Embryonic facial prominence (tissue), 1 donor: Measurements from ENCODE around the gene ZNF587B.
A peak's percentile ranks its signal among the peaks of the same experiment; 100 is the strongest.
"Not testable (repeated sequence)": the region's sequence is repeated elsewhere in the genome, so short reads cannot be mapped to it uniquely, and the experiment has no call there.

ENCODE experiments used
- DNase-seq: peaks from one replicate; pipeline ENCODE4 v3.0.0-alpha.2; 2016; ENCODE audit errors: extremely low spot score

Gene ZNF587B

DNA sequence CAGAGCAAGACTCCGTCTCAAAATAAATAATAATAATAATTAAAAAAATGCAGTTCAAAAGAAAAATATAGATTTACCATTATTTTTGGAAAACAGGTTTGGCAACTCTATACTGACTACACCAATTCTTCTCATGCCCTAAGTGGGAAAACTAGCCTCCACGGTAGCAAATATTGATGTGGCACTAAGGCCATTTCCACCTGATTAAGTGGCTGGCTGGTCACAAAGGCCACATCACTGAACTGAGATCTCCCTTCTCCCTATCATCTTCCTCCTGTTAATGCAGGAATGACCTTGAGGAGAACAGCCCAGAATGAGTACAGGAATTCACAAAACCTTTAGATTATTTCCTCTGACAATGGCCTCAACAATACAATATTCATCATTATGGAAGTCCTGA lies 40.1 kb downstream of the ZNF587B start:
- DNase-seq: no peak

DNA sequence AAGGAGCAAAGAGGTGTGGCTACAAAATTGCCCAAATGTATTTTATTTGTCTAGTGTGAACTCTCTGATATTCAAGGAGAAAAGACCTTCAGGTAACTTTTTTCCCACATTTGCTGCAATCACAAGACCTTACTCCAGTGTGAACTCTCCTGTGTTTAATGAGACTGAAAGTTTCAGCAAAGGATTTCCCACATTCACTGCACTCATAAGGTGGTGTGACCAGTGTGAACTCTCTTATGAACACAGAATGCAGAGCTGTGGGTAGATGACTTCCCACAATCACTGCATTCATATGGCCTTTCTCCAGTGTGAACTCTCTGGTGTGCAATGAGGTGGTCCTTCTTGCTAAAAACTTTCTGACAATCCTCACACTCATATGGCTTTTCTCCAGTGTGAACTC lies 42.4 kb downstream of the ZNF587B start:
- no peak for DNase-seq

DNA sequence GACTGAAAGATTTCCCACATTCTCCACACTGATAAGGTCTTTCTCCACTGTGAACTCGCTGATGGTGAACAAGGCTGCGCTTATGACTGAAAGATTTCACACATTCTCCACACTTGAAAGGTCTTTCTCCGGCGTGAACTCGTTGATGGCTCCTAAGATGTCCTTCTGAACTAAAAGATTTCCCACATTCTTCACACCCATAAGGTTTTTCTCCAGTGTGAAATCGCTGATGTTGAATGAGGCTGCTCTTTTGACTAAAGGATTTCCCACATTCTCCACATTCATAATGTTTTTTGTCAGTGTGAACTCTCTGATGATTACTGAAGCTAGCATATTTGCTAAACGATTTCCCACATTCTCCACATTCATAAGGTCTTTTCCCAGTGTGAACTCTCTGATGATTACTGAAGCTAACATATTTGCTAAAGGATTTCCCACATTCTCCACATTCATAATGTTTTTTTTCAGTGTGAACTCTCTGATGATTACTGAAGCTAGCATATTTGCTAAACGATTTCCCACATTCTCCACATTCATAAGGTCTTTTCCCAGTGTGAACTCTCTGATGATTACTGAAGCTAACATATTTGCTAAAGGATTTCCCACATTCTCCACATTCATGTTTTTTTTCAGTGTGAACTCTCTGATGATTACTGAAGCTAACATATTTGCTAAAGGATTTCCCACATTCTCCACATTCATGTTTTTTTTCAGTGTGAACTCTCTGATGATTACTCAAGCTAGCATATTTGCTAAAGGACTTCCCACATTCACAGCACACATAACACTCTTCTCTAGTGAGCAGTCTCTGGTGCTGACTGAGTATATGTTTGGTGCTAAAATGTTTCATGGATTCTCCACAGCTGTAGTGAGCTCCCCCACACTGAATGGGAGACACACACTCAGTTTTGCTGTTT lies 44.0 kb downstream of the ZNF587B start:
- not testable (repeated sequence) for DNase-seq

DNA sequence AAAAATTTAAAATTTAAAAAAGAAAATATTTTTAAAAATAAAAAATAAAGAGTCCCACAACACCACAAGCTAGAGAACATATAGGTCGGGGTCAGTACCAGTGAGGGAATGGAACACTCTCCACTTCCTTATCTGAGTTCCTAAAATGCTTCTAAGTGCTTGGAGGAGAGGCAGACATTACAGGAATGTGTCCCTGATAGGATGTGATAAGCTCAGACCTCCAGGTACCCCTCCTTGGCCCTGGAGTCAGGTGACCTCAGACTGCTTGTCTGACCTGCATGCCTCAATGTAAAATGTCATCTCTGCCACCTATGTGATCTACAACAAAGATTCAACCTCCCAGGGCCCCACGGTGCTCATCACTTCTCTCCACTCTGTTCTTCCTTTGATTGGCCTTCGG lies 55.9 kb downstream of the ZNF587B start:
- DNase-seq: no peak

DNA sequence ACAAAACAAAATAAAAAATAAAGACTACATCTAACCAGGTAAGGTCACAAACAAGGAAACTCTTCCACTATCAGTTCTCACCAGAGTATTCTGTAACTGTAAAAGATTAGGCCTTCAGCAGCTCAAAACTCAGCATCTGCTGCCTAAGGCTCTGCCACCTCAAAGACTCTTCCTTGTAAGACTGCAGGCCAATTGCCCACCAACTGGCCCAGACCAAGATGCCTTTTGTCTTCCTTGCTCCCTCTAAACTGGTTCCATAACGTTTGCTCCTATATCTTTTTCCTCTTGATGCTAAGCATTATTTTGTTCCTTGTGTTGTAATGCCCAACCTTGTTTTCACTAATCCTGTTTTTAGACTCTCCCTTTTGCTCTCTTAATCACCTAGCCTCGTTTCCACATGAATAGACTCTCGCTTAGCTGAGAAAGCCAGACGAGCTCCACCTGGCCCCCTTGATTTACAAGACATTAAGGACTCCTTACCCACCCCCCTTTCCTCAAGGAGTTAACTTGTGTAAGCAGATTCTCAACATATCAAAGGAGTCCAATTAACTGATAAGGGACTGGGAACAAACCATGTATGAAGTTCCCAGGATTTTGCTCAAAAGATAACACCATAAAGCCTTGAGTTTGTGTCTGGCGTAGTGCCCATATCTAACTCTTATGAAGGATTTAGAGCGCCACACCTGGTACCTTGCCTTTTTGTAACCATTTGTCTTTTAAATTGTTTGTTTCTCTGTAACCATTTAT lies 57.3 kb downstream of the ZNF587B start:
- DNase-seq: peak; percentile 13

GRCh38 chr19:57888107-57888559 lies 58.0 kb downstream of the ZNF587B start:
- no peak for DNase-seq

DNA sequence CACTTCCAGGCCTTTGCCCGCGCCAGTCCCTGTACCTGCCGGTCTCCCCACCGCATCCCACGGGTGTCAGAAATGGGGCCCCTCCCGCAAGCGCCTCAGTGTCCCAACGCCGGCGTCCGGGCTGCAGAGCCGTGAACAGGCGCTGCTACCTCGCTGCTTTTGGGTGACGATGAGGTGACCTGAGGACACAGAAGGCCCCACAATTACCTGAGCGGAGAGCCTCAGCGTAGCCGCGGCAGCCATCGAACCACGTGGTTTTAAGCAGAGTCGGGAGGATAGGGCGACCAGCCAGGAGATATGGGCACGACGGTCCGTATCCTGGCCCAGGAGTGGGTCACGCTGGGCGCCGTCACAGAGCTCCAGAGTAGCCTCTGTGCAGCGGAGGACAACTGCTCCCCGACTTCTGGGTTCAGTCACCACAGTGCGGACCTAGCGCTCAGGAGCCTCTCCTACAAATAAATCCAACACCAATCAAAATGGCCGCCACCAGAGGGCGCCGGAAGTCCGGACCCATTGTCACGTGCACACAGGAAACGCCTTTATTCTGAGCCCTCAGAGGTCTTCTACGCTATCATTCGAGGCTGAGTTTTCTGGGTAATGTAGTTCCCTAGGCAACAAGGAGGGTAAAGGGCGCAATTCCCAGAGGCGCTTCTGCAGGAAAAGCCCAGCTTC lies 58.6 kb downstream of the ZNF587B start, which contains the start of gene ZNF814:
ZNF814 (minus strand) TSS at position 478 of the 672 bp plus-strand sequence; CDS start at position 243, 235 bp downstream.
- DNase-seq: peak; percentile 84

GRCh38 chr19:57890706-57891105 lies 60.6 kb downstream of the ZNF587B start:
- not testable (repeated sequence) for DNase-seq
